HCEC 1CT (cell line): ENCODE measurements around the gene KRTAP12-4.
"Not testable (repeated sequence)": the region's sequence is repeated elsewhere in the genome, so short reads cannot be mapped to it uniquely, and the experiment has no call there.

ENCODE experiments used
- DNase-seq: peaks from one replicate; pipeline ENCODE4 v3.0.0-alpha.2; 2017

Gene KRTAP12-4

GRCh38 chr21:44653656-44654575 is 543 bp downstream of the KRTAP12-4 start:
- no peak for DNase-seq

- DNase-seq, result no peak
These were observed 1.3 kb downstream of the KRTAP12-4 start for GRCh38 chr21:44653123-44653522.

GRCh38 chr21:44650973-44651675 is 3.3 kb downstream of the KRTAP12-4 start:
- DNase-seq, result no peak

- DNase-seq, result no peak
These were observed 4.0 kb downstream of the KRTAP12-4 start for GRCh38 chr21:44650265-44650972.

GRCh38 chr21:44649521-44650100 is 4.8 kb downstream of the KRTAP12-4 start:
- DNase-seq, result no peak

- no peak for DNase-seq
These were observed 5.7 kb downstream of the KRTAP12-4 start for GRCh38 chr21:44648557-44649311.

GRCh38 chr21:44647222-44647552 is 7.3 kb downstream of the KRTAP12-4 start:
- DNase-seq, result no peak

GRCh38 chr21:44646366-44647221 is 7.9 kb downstream of the KRTAP12-4 start, which contains the start of gene KRTAP10-11:
KRTAP10-11 (plus strand) TSS chr21:44646414; CDS start chr21:44646459, 45 bp downstream.
- DNase-seq, result not testable (repeated sequence)

GRCh38 chr21:44644878-44645277 is 9.6 kb downstream of the KRTAP12-4 start:
- no peak for DNase-seq

- DNase-seq, result no peak
These were observed 10.6 kb downstream of the KRTAP12-4 start for GRCh38 chr21:44643741-44644310.

GRCh38 chr21:44640761-44641160 is 13.7 kb downstream of the KRTAP12-4 start:
- DNase-seq, result no peak

- DNase-seq, result no peak
These were observed 15.2 kb downstream of the KRTAP12-4 start for GRCh38 chr21:44639331-44639655.

GRCh38 chr21:44638506-44639330 is 15.7 kb downstream of the KRTAP12-4 start:
- not testable (repeated sequence) for DNase-seq

- DNase-seq, result not testable (repeated sequence)
These were observed 16.6 kb downstream of the KRTAP12-4 start for GRCh38 chr21:44637851-44638348.

GRCh38 chr21:44637018-44637850 is 17.2 kb downstream of the KRTAP12-4 start, which contains the start of gene KRTAP10-10:
KRTAP10-10 (plus strand) TSS chr21:44637356; CDS start chr21:44637418, 62 bp downstream.
- DNase-seq, result no peak

GRCh38 chr21:44636209-44637017 is 18.0 kb downstream of the KRTAP12-4 start:
- no peak for DNase-seq

- DNase-seq, result no peak
These were observed 22.4 kb downstream of the KRTAP12-4 start for GRCh38 chr21:44632067-44632466.

- no peak for DNase-seq
These were observed 24.0 kb downstream of the KRTAP12-4 start for GRCh38 chr21:44630440-44630839.
